IMR-90 (cell line): Measurements from ENCODE around the gene DBH. TPM values are rescaled to one million over a fixed set of nuclear protein-coding genes. Genes with fewer than 3 reads are reported as not detected.

Source experiments
- ATAC-seq: fragments of 200-7000 bp; cut with Tn5 transposase; 2 replicates; pipeline ENCODE4 v1.9.1; 2020; ENCODE audit warnings: low read depth, mild to moderate bottlenecking, moderate library complexity
- BruUV-seq: library from RNA; stranded (reverse); fragments of 400-500 nt; replicated peaks from 2 replicates; lab custom pipeline; 2021; lab: Mats Ljungman, UMichigan
- CTCF ChIA-PET: fragments of 300-600 bp; formaldehyde crosslinking; extraction: SDS; loops from one replicate; lab custom pipeline; 2021; ENCODE audit warnings: antibody characterized with exemption; lab: Yijun Ruan, JAX
- POLR2A ChIA-PET: fragments of 300-600 bp; sonication (Branson Sonifier 250); formaldehyde crosslinking; loops from one replicate; lab custom pipeline; 2022; ENCODE audit warnings: antibody characterized with exemption; ENCODE audit not compliant: unreplicated experiment; lab: Charles Lee
- DNase-seq: peaks from one replicate; pipeline ENCODE4 v3.0.0; 2013
- H2AFZ ChIP-seq: replicated peaks from 2 replicates; pipeline ENCODE3; 2013; ENCODE audit warnings: low read length, mild to moderate bottlenecking; ENCODE audit not compliant: poor library complexity
- H2AK5ac ChIP-seq: 2 replicates; pipeline ENCODE4 v1.6.1; 2013; ENCODE audit warnings: low read depth, low read length, inconsistent platforms
- H2AK9ac ChIP-seq: replicated peaks from 2 replicates; pipeline ENCODE3; 2013; ENCODE audit warnings: mild to moderate bottlenecking, low read depth, low read length, moderate library complexity; ENCODE audit not compliant: poor library complexity
- H2BK120ac ChIP-seq: 2 replicates; pipeline ENCODE4 v1.6.1; 2013; ENCODE audit warnings: low read depth, low read length, inconsistent platforms
- H2BK15ac ChIP-seq: 3 replicates; pipeline ENCODE4 v1.6.1; 2013; ENCODE audit warnings: low read depth, low read length, inconsistent platforms
- H2BK20ac ChIP-seq: 2 replicates; pipeline ENCODE4 v1.6.1; 2013; ENCODE audit warnings: low read depth, mild to moderate bottlenecking, inconsistent platforms, low read length, moderate library complexity
- H2BK5ac ChIP-seq: 2 replicates; pipeline ENCODE4 v1.6.1; 2013; ENCODE audit warnings: mild to moderate bottlenecking, low read depth, low read length, inconsistent platforms; ENCODE audit not compliant: poor library complexity, severe bottlenecking
- H3K14ac ChIP-seq: replicated peaks from 2 replicates; pipeline ENCODE4 v1.6.1; 2013; ENCODE audit warnings: low read depth, low read length, inconsistent platforms
- H3K18ac ChIP-seq: 2 replicates; pipeline ENCODE4 v1.6.1; 2013; ENCODE audit warnings: low read depth, low read length, control low read depth
- H3K23ac ChIP-seq: 2 replicates; pipeline ENCODE4 v1.6.1; 2013; ENCODE audit warnings: low read depth, low read length, inconsistent platforms
- H3K27ac ChIP-seq: 2 replicates; pipeline ENCODE4 v1.5.1; 2013; ENCODE audit warnings: mild to moderate bottlenecking, control low read depth, low read length; ENCODE audit not compliant: insufficient read depth
- H3K27me3 ChIP-seq: 2 replicates; pipeline ENCODE4 v1.6.1; 2013; ENCODE audit warnings: low read length; ENCODE audit not compliant: control insufficient read depth, insufficient read depth
- H3K36me3 ChIP-seq: 2 replicates; pipeline ENCODE4 v1.6.1; 2013; ENCODE audit warnings: low read length, mixed read lengths; ENCODE audit not compliant: control insufficient read depth, insufficient read depth
- H3K4ac ChIP-seq: 2 replicates; pipeline ENCODE4 v1.6.1; 2013; ENCODE audit warnings: low read depth, low read length, inconsistent platforms
- H3K4me1 ChIP-seq: 2 replicates; pipeline ENCODE4 v1.6.1; 2013; ENCODE audit warnings: low read length, mixed read lengths; ENCODE audit not compliant: control insufficient read depth, insufficient read depth
- H3K4me2 ChIP-seq: 2 replicates; pipeline ENCODE4 v1.6.1; 2013; ENCODE audit warnings: low read depth, mild to moderate bottlenecking, control low read depth, low read length, moderate library complexity
- H3K4me3 ChIP-seq: 2 replicates; pipeline ENCODE4 v1.5.1; 2013; ENCODE audit warnings: low read depth, mild to moderate bottlenecking, control low read depth, low read length, moderate library complexity; ENCODE audit not compliant: insufficient read depth
- H3K56ac ChIP-seq: 2 replicates; pipeline ENCODE4 v1.6.1; 2013; ENCODE audit warnings: low read length, inconsistent platforms; ENCODE audit not compliant: insufficient read depth; ENCODE audit errors: extremely low read depth
- H3K79me1 ChIP-seq, 2 experiments: 2 replicates each; pipeline ENCODE4 v1.6.1; 2013; ENCODE audit warnings: low read length in 2 of 2, inconsistent platforms in 1 of 2, low read depth in 1 of 2
- H3K9ac ChIP-seq: 2 replicates; pipeline ENCODE4 v1.6.1; 2013; ENCODE audit warnings: low read depth, low read length, control low read depth
- H3K9me1 ChIP-seq: 2 replicates; pipeline ENCODE4 v1.6.1; 2013; ENCODE audit warnings: low read length, inconsistent platforms; ENCODE audit not compliant: insufficient read depth
- H3K9me3 ChIP-seq: 2 replicates; pipeline ENCODE4 v1.6.1; 2013; ENCODE audit warnings: low read length; ENCODE audit not compliant: control insufficient read depth, insufficient read depth
- H4K20me1 ChIP-seq: 2 replicates; pipeline ENCODE4 v1.6.1; 2013; ENCODE audit warnings: low read length, inconsistent platforms; ENCODE audit not compliant: insufficient read depth
- H4K5ac ChIP-seq: 2 replicates; pipeline ENCODE4 v1.6.1; 2013; ENCODE audit warnings: mild to moderate bottlenecking, low read depth, low read length, control low read depth
- H4K8ac ChIP-seq, 2 experiments: 2 replicates each; pipeline ENCODE4 v1.6.1; 2013; ENCODE audit warnings: low read depth in 2 of 2, low read length in 2 of 2, control low read depth in 1 of 2, inconsistent platforms in 1 of 2
- H4K91ac ChIP-seq: 2 replicates; pipeline ENCODE4 v1.6.1; 2013; ENCODE audit warnings: low read depth, low read length, inconsistent platforms; ENCODE audit not compliant: insufficient read depth
- CEBPB ChIP-seq: IDR thresholded peaks from 2 replicates; pipeline ENCODE4 v1.6.1; 2012; ENCODE audit warnings: low read depth, low read length, improper control_type of control experiment
- FOS ChIP-seq: fragments of 150-350 bp; IDR thresholded peaks from 2 replicates; pipeline ENCODE4 v1.6.1; 2016; ENCODE audit warnings: low read depth, low read length
- MAFK ChIP-seq: IDR thresholded peaks from 2 replicates; pipeline ENCODE4 v1.6.1; 2012; ENCODE audit warnings: low read depth, low read length, improper control_type of control experiment
- MAZ ChIP-seq: IDR thresholded peaks from 2 replicates; pipeline ENCODE4 v1.6.1; 2012; ENCODE audit warnings: low read depth, mild to moderate bottlenecking, low read length, improper control_type of control experiment, moderate library complexity, borderline replicate concordance
- MXI1 ChIP-seq: IDR thresholded peaks from 2 replicates; pipeline ENCODE4 v1.6.1; 2012; ENCODE audit warnings: low read depth, mild to moderate bottlenecking, low read length, moderate library complexity, borderline replicate concordance
- POLR2A ChIP-seq: IDR thresholded peaks from 2 replicates; pipeline ENCODE4 v1.6.1; 2012; ENCODE audit warnings: mild to moderate bottlenecking, low read depth, low read length
- WGBS, 2 experiments: methylation state at CpG; one replicate each; pipeline versions ENCODE4 v1.1.5 to v1.1.7; 2013; ENCODE audit warnings: missing lambda C conversion rate in 2 of 2; ENCODE audit not compliant: insufficient read length in 1 of 2; ENCODE audit errors: extremely low coverage in 2 of 2; 5-methylcytosine and 5-hydroxymethylcytosine counted together
- dilution Hi-C: fragments of 300-500 bp; cut with HindIII; formaldehyde crosslinking; loops from one replicate; pipeline ENCODE4 v1.14.3; 2018; ENCODE audit warnings: low sequenced_read_pairs; ENCODE audit not compliant: unreplicated experiment
- in situ Hi-C: fragments of 300-500 bp; cut with MboI; formaldehyde crosslinking; loops from 3 replicates; pipeline ENCODE4 v1.14.3; 2019; ENCODE audit warnings: low sequenced_read_pairs, inconsistent platforms, mixed read lengths
- intact Hi-C: fragments of 100-400 bp; cut with micrococcal nuclease; formaldehyde crosslinking; loops from 2 replicates; pipeline ENCODE4 v1.10.0; 2022
- polyA plus RNA-seq, 3 experiments: library from polyadenylated mRNA; depleted of rRNA; stranded (reverse); fragments of >200 nt; gene quantifications; 2 replicates each; pipeline ENCODE4 v1.2.3, GENCODE V29; 2012; ENCODE audit warnings: low replicate concordance in 1 of 3
- total RNA-seq: library from RNA; depleted of rRNA; stranded (reverse); fragments of >200 nt; gene quantifications from 2 replicates; pipeline ENCODE4 v1.2.3, GENCODE V29; 2012
- TF ChIP-seq, protein P1 (sequence below): conservative IDR thresholded peaks from 2 replicates; pipeline ENCODE4 v1.5.1; 2012; ENCODE audit warnings: mild to moderate bottlenecking, low read depth, low read length, improper control_type of control experiment

The DBH gene
- total and polyA plus RNA-seq, 2 of the 4 experiments (the other 2 are of a cell fraction), result not detected

DNA sequence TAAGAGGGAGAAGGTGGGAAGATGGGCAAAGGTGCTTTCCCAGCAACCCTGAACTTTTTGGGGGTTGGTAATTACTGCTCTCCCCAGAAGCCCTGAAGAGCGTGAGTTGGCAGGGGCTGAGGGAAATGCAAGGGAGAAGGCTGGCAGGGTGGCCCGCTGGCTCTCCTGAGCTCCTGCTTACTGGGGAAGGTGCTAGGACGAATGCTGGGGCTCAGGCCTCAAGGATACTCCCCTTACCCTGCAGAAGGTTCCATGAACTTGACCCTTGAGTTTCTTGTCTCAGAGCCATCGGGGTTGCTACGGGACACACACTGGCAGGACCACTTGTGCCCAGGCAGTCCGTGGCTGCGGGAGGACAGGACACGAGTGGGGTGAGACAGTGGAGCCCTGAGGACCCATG lies 28.2 kb upstream of the DBH start:
- H3K9me3 ChIP-seq, result no peaks in the 10 kb centered on the region
- intact Hi-C loops (loop anchor here (10.0 kb wide), 1 partner anchor 117 kb away; no protein-coding TSS in a partner anchor), in situ Hi-C loops (no loop called here), dilution Hi-C loops (no loop called here)
- no peak overlapping the region for H3K9ac ChIP-seq
- H3K27me3 ChIP-seq, result peaks cover 64% of the 10 kb centered on the region
- H3K9me1 ChIP-seq, result no peaks in the 10 kb centered on the region
- CTCF ChIA-PET, result no interaction called here
- no peak overlapping the region for H3K4me3 ChIP-seq
- 57% methylated on average over 1 of the region's 8 CpGs; no CpG with 5 or more reads in 1 of the 2 experiments for WGBS, 2 experiments
- no peaks in the 10 kb centered on the region for H3K79me1 ChIP-seq
- no TSS peak for BruUV-seq
- no peaks in the 10 kb centered on the region for H3K4me1 ChIP-seq
- H2BK120ac ChIP-seq, result no peak overlapping the region
- POLR2A ChIA-PET, result no interaction called here
- no peak overlapping the region for H3K4me2 ChIP-seq
- no peak overlapping the region for H3K14ac ChIP-seq
- H2AFZ ChIP-seq, result no peak overlapping the region
- no peak overlapping the region for H2AK5ac ChIP-seq
- H4K8ac ChIP-seq, result no peak overlapping the region
- H3K23ac ChIP-seq, result no peak overlapping the region
- TF ChIP-seq, protein P1, sequence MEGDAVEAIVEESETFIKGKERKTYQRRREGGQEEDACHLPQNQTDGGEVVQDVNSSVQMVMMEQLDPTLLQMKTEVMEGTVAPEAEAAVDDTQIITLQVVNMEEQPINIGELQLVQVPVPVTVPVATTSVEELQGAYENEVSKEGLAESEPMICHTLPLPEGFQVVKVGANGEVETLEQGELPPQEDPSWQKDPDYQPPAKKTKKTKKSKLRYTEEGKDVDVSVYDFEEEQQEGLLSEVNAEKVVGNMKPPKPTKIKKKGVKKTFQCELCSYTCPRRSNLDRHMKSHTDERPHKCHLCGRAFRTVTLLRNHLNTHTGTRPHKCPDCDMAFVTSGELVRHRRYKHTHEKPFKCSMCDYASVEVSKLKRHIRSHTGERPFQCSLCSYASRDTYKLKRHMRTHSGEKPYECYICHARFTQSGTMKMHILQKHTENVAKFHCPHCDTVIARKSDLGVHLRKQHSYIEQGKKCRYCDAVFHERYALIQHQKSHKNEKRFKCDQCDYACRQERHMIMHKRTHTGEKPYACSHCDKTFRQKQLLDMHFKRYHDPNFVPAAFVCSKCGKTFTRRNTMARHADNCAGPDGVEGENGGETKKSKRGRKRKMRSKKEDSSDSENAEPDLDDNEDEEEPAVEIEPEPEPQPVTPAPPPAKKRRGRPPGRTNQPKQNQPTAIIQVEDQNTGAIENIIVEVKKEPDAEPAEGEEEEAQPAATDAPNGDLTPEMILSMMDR, result no peak
- no peak for TF ChIP-seq FOS
- TF ChIP-seq MAFK, result no peak
- no peak for TF ChIP-seq MXI1
- TF ChIP-seq CEBPB, result no peak
- no peak for TF ChIP-seq POLR2A
- no peak for TF ChIP-seq MAZ
- H2BK5ac ChIP-seq, result no peak overlapping the region
- no peak overlapping the region for H2BK20ac ChIP-seq
- H3K36me3 ChIP-seq, result no peaks in the 10 kb centered on the region
- no peak overlapping the region for H3K27ac ChIP-seq
- no peak for ATAC-seq
- H3K18ac ChIP-seq, result no peak overlapping the region
- H2BK15ac ChIP-seq, result no peak overlapping the region
- DNase-seq, result no peak
- no peaks in the 10 kb centered on the region for H4K20me1 ChIP-seq
- H3K56ac ChIP-seq, result no peak overlapping the region
- H4K5ac ChIP-seq, result no peak overlapping the region
- H3K4ac ChIP-seq, result no peak overlapping the region
- H4K91ac ChIP-seq, result no peak overlapping the region
- no peak overlapping the region for H2AK9ac ChIP-seq
